GM18511 (cell line): ENCODE data around the gene NCKAP5.
A peak's percentile ranks its signal among the peaks of the same experiment; 100 is the strongest.

ENCODE experiments used
- ATAC-seq: cut with Tn5 transposase; IDR thresholded peaks from one replicate; pipeline ENCODE4 v1.9.1; 2021; ENCODE audit warnings: mild to moderate bottlenecking, moderate library complexity; ENCODE audit not compliant: unreplicated experiment

Gene NCKAP5

DNA sequence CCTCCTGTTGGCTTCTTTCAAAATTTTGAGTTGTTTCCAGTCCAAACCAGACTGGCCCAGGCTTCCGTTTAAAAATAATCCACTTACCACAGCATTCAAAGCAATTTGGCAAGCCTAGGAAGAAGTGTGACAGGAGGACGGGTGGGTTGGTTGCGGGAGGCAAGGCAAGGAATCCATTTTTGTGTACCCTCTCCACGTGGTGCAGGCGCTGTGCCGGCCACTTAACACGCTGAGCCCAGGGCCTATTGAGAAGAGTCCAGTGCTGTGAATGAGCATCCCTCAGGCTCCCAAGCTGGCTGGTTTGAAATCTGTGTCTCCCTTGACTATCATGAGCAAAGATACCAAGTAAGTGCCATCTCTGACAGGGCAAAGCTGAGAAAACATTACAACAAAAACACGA lies 160.9 kb downstream of the NCKAP5 start:
- ATAC-seq = no peak

- peak; percentile 49 for ATAC-seq
These were observed 163.0 kb downstream of the NCKAP5 start for GRCh38 chr2:133405252-133405651.

GRCh38 chr2:133400411-133400810 lies 167.9 kb downstream of the NCKAP5 start:
- no peak for ATAC-seq

DNA sequence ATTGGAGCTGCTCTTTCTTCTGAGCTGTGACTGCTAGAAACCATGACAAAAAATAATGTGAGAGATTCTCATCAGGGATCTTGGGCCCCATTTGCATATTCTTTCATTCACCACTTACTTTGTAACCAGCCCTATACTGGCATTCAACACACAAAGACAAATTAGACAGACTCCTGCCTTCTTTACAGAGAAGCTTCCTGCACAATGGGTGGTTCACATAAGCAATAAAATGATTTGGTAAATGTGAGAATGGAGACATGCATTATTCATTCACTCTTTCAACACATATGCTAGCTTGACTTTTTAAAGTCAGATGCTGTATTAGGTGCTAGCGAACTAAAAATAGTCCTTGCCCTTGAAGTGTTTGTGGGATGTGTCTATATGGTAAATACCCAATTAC lies 174.4 kb downstream of the NCKAP5 start:
- ATAC-seq = no peak

GRCh38 chr2:133390156-133390555 lies 178.1 kb downstream of the NCKAP5 start:
- no peak for ATAC-seq

DNA sequence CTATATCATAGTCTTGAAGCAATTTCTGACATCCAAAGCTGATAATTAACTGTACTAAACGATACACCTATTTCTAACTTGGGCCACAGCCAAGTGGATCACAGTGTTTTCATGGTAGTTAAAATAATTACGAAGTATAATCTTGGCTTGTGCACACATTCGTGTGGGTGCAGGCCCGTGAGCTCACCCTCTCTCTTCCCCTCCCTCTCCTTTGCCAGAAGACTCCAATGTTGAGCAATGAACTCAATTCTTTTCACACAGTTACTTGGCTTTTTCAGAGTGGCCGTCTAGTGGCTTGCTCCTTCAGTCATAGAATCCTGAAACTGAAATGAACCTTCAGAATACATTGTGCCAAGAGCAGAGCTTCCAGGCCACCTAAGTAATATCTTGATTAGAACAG lies 178.7 kb downstream of the NCKAP5 start:
- ATAC-seq = no peak

DNA sequence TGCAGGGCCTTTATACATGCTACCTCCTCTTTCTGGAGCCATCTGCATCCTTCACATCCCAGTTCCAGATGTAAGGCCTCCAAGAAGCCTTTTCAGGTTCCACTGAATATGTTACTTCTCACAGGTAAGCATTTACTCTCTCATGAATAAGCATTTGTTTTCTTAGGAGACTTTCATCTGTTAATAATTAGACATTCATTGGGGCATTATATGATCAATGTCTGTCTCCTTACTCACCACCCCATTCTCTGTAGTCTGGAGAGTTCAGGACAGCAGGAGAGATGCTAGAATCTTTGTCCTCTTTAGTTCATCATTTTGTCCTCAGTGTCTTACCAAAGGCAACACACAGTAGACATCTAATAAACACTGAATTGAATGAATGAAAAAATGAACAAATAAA lies 185.7 kb downstream of the NCKAP5 start:
- no peak for ATAC-seq

- no peak for ATAC-seq
These were observed 187.3 kb downstream of the NCKAP5 start for GRCh38 chr2:133380991-133381390.

DNA sequence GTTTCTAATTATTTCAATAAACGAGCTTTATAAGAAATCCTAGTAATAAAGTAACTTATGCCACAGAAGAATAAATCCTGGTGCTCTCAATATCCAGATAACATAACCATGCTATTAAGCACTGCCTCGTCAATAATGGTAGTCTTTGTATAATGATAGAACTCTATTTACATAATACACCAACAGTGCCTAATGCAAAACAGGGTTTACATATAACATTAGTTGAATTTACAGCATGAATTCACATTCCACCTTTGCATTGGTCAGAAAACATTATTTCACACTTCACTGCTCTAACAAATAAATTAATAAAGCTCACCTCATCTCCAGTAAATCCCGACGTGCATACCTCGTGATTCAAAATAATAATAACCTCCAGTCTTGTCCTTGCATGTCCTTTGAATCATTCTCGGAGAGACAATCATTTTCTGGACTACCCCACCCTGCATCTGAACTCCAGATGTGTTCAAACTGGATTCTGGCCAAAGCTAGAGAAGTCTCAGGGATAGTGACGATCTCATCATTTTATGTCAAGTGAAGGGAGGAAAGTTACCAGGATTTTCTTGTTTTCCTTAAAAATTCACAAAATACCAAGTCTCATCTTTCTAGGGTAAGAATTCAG lies 189.2 kb downstream of the NCKAP5 start:
- ATAC-seq = no peak

DNA sequence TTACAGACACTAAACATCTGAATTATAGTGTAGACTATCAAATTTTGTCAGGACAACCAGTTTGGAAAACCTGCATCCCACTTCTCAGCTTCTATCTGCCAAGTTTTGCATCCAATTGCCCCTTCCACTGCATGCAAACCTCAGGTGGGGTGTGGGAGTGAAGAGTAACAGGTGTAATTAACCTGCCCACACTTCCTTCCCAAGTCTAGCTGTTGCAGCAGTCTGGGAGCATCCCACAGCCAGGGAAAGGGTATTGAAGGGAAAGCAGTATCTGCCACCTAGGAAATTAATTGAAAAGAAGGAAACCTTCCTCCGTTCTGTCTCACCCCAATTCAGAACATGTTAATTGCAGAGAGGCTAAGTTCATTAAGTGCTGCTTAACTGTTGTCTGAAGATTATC lies 189.9 kb downstream of the NCKAP5 start:
- ATAC-seq = no peak

DNA sequence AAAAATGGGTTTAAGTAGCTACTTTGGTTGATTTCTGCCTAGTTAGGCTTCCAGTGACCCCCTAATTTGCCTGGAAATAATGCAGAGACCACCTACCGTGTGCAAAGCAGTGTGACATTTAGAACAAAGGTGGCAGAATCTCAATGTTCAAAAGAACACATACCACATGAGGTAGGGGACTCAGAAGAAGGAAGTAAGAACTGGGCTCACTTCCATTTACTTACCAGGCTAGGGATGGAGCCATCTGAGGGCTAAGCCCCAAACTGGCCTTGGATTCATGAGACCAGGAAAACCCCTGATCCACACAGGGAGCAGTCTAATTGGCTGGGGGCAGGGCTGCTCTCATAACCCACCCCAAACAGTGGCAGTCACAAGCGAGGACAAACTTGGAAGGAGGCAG lies 190.7 kb downstream of the NCKAP5 start:
- no peak for ATAC-seq

DNA sequence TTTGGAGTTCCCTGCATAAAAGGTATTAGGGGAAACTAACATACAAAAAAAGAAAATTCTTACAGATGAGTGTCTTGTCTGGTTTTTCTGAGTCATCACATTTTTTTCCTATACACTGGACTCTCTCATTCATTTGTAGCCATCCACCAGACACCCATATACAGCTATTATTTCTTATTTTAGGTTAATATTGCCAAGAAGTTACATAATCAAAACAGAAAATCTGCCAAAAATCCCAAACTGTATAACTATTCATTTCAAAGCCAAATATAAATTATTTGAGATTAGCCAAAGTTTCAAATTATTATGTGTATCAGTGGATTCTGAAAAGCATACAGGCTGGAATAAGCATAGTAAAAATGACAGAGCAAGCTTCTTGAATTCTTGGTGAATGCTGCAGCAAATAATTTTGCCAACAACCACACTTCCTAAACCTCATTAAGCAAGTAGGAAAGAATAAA lies 191.2 kb downstream of the NCKAP5 start:
- ATAC-seq = no peak

DNA sequence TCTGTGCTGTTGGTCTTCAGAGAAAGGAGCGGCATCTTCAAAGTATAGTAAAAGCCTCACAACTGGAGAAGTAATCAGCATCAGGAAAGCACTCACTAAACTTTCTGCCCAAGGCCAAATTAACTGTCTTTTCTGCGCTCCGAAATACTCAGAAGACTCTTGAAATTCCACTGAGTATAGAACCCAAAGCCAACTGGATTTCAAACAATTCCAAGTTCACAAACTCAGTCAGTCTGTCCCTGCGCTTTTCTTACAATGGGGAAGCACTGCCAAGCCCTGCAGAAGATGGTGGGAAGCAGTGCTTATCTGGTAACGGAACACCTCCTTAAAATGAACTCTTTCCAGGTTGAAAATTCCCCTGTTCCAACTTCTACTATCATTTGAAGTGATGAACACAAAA lies 193.5 kb downstream of the NCKAP5 start:
- no peak for ATAC-seq

DNA sequence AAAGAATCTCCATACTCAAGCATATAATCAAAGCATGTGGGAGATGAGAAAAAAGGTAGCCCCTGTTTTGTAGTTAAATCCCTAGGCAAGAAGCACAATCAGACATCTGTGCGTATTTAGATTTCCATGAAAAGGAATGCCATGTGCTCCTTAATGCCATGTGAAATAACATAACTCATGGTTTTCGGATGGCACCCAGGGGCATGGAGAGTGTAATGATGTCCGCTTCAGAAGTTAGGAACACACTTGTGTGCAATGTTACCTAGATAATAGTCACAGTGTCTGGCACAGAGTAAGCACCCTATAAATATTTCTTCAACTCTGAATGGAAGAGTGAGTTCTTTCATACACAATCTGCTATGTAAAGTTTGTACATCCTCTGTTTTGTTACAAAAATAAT lies 197.0 kb downstream of the NCKAP5 start:
- ATAC-seq = no peak

DNA sequence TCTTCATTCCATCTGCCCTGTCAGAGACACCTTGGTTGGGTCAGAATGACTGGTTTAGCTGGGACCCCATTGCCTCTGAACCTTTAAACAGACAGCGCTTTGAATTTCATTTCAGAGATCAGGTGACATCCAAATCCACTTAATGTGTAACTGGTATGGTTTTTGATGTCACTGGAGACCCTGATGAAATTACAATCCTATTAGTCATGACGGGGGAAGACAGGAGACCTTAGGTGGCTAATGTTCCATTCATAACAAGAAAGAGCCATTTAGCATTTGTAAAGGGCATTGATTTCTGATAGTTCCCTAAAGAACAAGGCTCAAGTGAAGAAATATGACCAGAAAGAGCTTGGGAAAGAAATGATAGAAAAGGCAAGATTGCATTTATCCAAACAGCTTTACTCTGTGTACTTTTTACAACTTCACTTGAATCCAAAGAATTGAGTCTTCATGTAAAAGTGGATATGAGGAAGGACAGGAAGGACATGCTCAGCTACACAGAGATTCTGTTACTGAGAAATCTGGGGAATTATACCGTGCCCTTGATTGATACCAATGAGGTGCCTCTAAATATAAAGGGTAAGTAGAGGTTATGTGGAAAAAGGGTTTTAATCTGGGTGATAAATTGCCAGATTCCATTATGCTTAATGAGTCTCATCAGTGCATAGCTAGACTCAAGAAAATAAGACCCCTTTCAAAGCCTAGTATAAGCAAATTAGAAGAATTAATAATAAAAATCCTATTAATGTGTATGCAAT lies 198.2 kb downstream of the NCKAP5 start:
- no peak for ATAC-seq

DNA sequence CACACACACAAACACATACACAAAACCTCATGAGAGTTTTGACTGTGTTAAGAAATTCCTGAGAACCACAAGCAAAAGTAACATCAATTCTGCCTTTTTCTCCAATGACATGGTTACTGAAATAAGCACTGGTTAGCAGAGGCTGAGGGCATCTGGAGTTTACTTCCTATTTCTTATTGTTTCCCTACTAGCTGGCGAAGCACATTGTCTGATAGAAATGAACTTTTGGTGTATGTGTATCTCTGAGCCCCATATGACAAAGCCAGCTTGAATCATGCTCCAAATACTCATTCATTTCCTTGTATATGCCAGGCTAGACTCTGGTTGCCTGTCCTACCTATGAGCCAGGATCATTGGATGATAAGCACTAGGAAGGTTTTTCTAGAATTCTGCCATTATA lies 203.1 kb downstream of the NCKAP5 start:
- no peak for ATAC-seq

DNA sequence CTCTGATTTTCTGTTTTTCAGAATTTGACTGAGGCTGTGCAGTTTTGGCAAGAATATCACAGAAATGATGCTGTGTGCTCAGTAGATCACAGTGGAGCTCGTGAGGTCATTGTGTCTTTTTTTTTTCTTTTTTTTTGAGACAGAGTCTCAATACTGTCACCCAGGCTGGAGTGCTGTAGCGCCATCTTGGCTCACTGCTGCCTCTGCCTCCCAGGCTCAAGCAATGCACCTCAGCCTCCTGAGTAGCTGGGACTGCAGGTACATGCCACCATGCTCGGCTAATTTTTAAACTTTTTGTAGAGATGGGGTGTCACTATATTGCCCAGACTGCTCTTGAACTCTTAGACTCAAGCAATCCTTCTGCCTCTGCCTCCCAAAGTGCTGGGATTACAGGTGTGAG lies 203.6 kb downstream of the NCKAP5 start:
- ATAC-seq = no peak

DNA sequence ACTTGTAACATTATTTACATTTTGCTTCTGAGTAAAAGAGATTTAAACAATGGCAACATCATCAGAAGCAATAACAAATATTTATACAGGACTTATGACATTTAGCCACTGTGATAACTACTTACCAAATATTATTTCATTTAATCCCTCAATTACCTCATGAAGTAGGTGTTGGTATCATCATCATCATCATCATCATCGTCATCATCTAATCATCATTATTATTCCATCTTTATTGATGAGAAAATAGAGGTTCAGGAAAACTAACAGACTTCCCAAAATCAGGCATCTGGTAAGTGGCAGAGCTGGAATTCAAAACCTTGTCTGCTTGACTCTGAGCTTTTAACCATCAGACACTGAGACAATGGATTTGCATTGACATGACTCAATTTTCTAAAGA lies 204.4 kb downstream of the NCKAP5 start:
- ATAC-seq = no peak

- ATAC-seq = peak; percentile 38
These were observed 206.2 kb downstream of the NCKAP5 start for GRCh38 chr2:133362061-133362476.

- peak; percentile 74 for ATAC-seq
These were observed 207.4 kb downstream of the NCKAP5 start for GRCh38 chr2:133360882-133361281.

DNA sequence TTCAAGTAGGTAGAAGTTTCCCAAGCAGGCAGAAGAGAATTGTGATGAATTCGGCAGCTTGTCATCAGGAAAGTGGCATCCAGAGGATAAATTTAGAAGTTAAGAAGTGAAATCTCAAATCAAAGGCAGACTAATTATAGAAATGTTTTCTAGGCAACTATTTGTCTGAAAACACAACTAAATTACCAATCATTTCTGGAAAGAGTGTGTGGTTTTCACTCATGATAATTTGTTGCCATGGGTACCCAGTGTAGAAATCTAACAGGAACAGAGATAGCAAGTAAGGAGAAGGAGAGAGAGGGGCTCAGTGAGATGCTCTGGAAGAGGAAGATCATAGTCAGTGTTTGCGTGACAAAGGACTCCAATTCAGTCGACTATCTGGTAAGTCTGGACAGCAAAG lies 208.1 kb downstream of the NCKAP5 start:
- ATAC-seq = peak; percentile 70

GRCh38 chr2:133352719-133353118 lies 215.5 kb downstream of the NCKAP5 start:
- no peak for ATAC-seq

DNA sequence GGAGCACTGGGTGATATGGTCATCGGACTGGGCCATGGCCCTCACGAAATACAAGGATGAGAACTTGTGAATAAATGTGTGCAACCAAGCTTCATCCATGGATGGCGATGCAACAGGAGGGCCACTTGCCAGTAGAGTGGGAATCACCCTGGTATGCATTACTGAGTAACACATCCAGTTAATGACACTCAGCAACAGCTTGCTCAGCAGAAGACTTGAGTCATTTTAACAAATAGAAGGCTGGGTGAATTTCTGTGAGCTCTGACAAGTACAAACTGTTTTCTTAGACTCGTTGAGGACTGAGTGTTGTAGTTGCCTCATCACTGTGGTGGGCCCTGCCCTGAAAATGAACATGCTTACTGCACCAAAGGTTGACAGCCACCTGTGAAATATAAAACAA lies 221.6 kb downstream of the NCKAP5 start:
- ATAC-seq = no peak
